Epithelial cell of proximal tubule (primary cell): ENCODE data around the gene AEN. TPM values are rescaled to one million over a fixed set of nuclear protein-coding genes. Genes with fewer than 3 reads are reported as not detected.
A peak's percentile ranks its signal among the peaks of the same experiment; 100 is the strongest.

Experiments used
- DNase-seq: peaks from one replicate; pipeline ENCODE4 v3.0.0-alpha.2; 2011; ENCODE audit warnings: low read depth
- H3K4me3 ChIP-seq: 2 replicates; pipeline ENCODE4 v1.5.1; 2011; ENCODE audit warnings: low read depth, mild to moderate bottlenecking, low read length
- CTCF ChIP-seq: conservative IDR thresholded peaks from 2 replicates; pipeline ENCODE4 v1.5.1; 2012; ENCODE audit warnings: low read depth, mild to moderate bottlenecking, low read length
- total RNA-seq: library from RNA; depleted of rRNA; stranded (reverse); fragments of >200 nt; gene quantifications from 2 replicates; pipeline ENCODE4 v1.2.3, GENCODE V29; 2015

AEN gene
- total RNA-seq, 1 donor from 2014 or later = 58.8 TPM

DNA sequence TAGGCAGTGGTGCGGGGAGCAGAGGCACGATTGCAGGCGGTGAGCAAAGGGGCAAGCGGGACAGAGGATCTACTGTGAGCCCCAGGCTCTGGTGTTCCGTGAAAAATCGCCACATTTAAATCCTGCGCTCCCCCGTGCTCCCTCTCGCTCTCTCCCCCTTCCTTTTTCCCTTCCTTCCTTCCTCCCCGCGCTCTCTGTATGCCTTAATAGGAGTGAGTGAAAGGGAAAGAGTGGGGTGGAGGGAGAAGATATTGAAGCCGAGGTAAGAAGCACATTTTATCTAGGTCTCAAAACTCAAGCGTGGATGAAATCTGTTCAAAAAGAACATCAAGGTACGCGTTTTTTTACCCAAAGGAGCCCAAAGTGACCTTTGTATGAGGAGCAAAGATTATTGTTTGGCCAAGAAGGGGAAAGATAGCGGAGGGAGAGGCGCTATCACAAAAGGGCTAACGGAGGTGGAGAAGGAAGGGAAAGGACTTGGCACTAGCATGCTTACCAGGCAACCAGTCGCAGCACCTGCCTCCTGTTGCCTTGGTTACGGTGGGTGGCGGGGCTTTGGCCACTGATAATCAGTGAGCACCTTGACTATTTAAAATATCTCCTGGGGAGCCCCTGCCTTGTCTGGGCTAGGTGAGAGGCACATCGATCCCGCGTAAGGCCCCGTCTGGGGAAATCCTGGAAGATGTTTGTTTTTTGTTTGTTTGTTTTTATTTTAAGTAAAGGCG lies 14.9 kb upstream of the AEN start:
- H3K4me3 ChIP-seq = no peak overlapping the region
- no peak for TF ChIP-seq CTCF
- DNase-seq = no peak

GRCh38 chr15:88607951-88608350 lies 13.2 kb upstream of the AEN start:
- TF ChIP-seq CTCF = no peak
- H3K4me3 ChIP-seq = no peak overlapping the region
- DNase-seq = no peak

DNA sequence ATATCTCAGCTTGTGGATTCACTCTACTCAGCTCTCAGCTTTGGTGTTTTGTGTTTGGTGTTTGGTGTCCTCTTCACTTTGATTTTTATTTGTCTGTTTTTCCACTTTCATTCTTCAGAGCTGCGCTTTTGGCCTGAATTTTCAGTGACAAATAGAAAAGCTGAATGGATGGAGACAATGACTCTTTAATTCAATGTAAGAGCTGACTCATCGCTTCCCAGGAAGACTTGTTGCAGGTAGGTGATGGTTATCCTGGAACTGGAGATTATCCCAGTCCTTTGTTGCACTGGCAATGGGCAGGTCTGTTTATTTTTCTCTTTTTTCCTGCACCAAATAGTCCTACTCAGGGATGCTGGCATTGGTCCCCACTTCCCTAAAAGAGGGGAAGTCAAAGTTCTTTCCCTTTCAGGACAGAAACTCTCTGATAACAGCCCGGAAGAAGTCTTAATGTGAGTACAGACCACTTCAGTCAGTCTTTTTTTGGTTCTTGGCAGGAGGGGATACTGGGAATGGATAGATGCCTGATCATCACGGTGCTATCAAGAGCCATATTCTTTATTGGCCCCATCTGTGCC lies 12.4 kb upstream of the AEN start:
- no peak for TF ChIP-seq CTCF
- no peak for DNase-seq
- H3K4me3 ChIP-seq = no peak overlapping the region

DNA sequence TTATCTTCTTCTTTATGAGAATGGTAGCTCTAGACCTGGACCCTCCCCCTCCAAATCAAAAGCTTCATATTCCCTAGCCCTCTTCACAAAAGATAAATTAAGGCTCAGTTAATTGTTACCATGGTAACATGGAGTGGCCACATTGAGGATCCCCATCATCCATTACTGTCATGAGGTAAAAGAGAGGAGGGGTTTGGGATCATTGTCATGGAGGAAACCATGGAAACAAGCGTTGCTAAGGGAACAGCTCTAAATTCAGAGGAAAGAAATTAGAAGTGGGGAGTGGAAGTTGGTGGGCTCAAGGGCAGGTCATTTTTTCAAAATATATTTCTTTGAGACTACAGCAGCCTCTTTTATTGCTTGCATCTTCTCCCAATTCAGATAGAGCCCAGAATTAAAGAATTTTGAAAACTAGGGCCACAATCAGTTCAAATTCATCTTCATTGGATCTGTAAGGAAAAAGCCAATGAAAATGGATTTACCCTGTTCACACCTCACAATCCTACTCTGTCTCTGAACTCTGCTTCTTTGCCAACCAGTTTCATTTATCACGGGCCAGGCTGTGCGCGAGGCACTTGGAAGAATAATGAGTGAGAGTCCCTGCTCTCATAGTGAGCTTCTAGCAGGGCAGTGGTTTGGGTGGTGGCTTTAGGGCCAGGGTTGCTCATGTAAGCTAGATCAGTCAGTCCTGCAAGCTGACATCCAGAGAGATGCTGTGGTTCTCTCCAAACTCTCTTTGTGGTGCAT lies 11.6 kb upstream of the AEN start:
- no peak overlapping the region for H3K4me3 ChIP-seq
- no peak for TF ChIP-seq CTCF
- no peak for DNase-seq

DNA sequence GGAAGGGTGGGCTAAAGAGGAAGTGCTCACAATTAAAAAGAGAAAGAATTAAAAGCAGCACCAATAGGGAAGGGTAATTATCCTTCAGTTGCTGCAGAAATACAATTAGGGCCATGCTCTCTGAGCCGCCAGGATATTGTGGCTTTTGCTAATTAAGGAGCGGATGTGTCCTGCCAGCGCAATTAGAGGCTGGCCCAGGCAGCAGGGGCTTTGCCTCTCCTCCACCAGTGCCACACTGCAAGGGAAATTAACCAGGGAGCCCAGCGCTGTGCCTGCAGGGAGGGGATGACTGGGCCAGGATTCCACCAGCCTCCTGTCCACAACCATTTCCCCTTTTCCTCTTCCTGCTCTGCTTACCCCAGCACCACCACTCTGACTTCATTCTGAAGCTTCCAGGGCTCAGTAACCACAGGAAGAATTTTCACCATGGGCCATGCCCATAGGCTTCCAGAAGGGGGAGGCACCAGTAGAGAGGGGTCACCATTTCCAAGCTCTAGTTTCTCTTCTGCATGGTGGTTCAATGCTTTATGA lies 10.4 kb upstream of the AEN start:
- DNase-seq = no peak
- TF ChIP-seq CTCF = peak; percentile 30
- H3K4me3 ChIP-seq = no peak overlapping the region

GRCh38 chr15:88612186-88612796 lies 8.8 kb upstream of the AEN start:
- H3K4me3 ChIP-seq = no peak overlapping the region
- TF ChIP-seq CTCF = no peak
- DNase-seq = no peak
